K562 (cell line): ENCODE measurements around the gene RASGRP4.

ENCODE experiments used
- ELF4 ChIP-seq: fragments of 450-650 bp; formaldehyde crosslinking; IDR thresholded peaks from 2 replicates; pipeline ENCODE4 v1.4.0; 2022; ENCODE audit warnings: missing genetic modification characterization
- ZNF830 ChIP-seq: fragments of 250-450 bp; sonication (Bioruptor Pico); IDR thresholded peaks from 2 replicates; pipeline ENCODE4 v1.5.0; 2021; ENCODE audit warnings: mild to moderate bottlenecking

DNA sequence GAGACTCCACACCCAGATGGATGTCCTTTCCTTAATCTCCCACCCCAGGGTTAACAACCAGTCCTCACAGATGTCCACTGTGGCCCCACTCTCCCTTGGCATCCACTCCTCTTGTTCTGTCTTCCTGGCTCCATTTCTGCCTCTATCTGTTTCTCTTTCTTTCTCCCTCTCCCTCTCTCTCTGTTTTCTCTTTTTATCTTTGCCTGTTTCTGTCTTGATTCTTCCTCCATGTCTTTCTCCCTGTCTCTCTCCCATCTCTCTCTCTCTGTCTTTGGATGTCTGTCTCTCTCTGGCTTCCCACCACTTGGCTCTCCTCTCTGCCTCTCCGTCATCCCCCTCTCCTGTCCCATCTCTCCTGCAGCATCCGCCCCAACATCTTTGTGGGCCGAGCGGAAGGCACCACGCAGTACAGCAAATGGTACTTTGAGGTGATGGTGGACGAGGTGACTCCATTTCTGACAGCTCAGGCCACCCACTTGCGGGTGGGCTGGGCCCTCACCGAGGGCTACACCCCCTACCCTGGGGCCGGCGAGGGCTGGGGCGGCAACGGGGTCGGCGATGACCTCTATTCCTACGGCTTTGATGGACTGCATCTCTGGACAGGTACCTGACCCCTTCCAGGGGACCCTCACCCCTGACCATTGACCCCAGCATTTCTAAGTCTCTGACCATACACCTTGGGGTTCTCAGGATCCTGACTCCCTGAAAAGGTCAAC lies 31.8 kb upstream of the RASGRP4 start:
- TF ChIP-seq ELF4 (CRISPR knock-in tag): no peak
- no peak for TF ChIP-seq ZNF830
